ENCODE results near the gene LGR5.

- TF ChIP-seq CTCF (IDR thresholded peaks at IDR 0.05) (no peak), POLR2A (IDR thresholded peaks at IDR 0.05) (no peak)
Observed at GRCh38 chr12:71536939-71537622, 97.5 kb downstream of the LGR5 start.

Data from esophagus squamous epithelium (tissue), 4 donors.